ENCODE results near the gene HLA-DRB1.

DNA sequence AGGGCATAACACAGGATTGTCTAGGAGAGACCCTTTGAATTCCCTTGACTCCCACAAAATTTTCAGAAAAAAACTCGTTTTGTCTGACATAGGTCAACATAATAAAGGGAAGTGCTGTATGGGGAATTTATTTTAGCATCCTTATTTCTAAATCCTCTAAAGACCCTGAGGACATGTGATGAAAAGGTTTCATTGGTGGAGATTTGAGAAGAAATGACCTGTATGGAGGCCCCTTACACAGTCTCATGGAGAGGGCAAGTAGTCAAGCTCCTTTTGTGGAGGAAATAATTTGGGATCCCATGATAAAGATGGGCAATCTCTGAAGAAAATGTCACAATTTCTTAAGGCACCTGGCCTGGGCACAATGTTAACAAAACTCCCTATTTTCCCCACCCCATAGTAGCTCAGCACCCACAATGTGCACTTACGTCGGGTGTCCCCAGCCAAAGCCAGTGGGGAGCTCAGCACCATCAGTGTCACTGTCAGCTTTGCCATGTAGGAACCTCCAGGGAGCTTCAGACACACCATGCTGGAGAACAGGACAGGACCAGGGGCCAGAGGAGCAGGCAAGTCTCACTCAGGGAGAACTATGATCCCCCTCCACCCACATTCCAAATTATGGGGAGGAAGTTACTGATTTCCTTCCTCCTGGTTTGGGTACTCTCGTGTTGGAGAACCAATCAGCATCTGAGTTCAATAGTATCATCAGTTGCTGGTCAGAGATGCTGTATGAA is 59.8 kb downstream of the HLA-DRB1 start, which contains the start of gene HLA-DRB5:
- TF ChIP-seq POLR2A (IDR thresholded peaks at IDR 0.05): no peak
- TF ChIP-seq CTCF (IDR thresholded peaks at IDR 0.05): no peak
